Suprapubic skin (tissue), 4 donors: ENCODE data around the gene TENM3. TPM values are rescaled to one million over a fixed set of nuclear protein-coding genes. Genes with fewer than 3 reads are reported as not detected.

ENCODE experiments used
- DNase-seq, 2 donors: peaks; one replicate each; pipeline ENCODE4 v3.0.0-alpha.2; 2019; ENCODE audit warnings: low spot score in 2 of 2
- H3K27ac ChIP-seq: fragments of 200-600 bp; sonication (generic); one replicate; pipeline ENCODE4 v1.5.1; 2019
- H3K27me3 ChIP-seq: fragments of 200-600 bp; sonication (generic); one replicate; pipeline ENCODE4 v1.5.1; 2019
- H3K36me3 ChIP-seq: fragments of 200-600 bp; sonication (generic); one replicate; pipeline ENCODE4 v1.5.1; 2019
- H3K4me1 ChIP-seq: fragments of 200-600 bp; sonication (generic); one replicate; pipeline ENCODE4 v1.5.1; 2019
- H3K4me3 ChIP-seq: fragments of 200-600 bp; sonication (generic); one replicate; pipeline ENCODE4 v1.5.1; 2019; ENCODE audit warnings: mild to moderate bottlenecking
- H3K9me3 ChIP-seq: fragments of 200-600 bp; sonication (generic); one replicate; pipeline ENCODE4 v1.5.1; 2019
- EP300 ChIP-seq: sonication (generic); formaldehyde crosslinking; IDR thresholded peaks from one replicate; pipeline ENCODE4 v1.6.1; 2017; ENCODE audit warnings: antibody characterized with exemption
- POLR2A ChIP-seq, 2 donors: fragments of 450-650 bp; IDR thresholded peaks; one replicate each; pipeline ENCODE4 v1.6.1; 2017; ENCODE audit warnings: antibody characterized with exemption in 2 of 2, mild to moderate bottlenecking in 2 of 2, moderate library complexity in 2 of 2
- POLR2AphosphoS5 ChIP-seq, 3 donors: sonication (generic); formaldehyde crosslinking; IDR thresholded peaks; one replicate each; pipeline ENCODE4 v1.6.1; 2017; ENCODE audit warnings: antibody characterized with exemption in 3 of 3
- WGBS: methylation state at CpG from one replicate; pipeline ENCODE4 v1.1.5; 2018; 5-methylcytosine and 5-hydroxymethylcytosine counted together
- total RNA-seq, 4 donors: library from RNA; depleted of rRNA; stranded (reverse); fragments of >200 nt; gene quantifications; one replicate each; pipeline ENCODE4 v1.1.0, GENCODE V29; 2016
- TF ChIP-seq, protein P1 (sequence below), 2 donors: fragments of 200-600 bp in 1 of 2; fragments of 450-650 bp in 1 of 2; sonication (generic) in 1 of 2; IDR thresholded peaks; one replicate each; pipeline ENCODE4 v1.5.1; 2016 to 2019; ENCODE audit warnings: antibody characterized with exemption in 2 of 2, mild to moderate bottlenecking in 1 of 2, moderate library complexity in 1 of 2

Gene TENM3
- total RNA-seq, 4 donors from 2014 or later, result 0.81 to 2.9 (median 1.8) TPM

- Histone ChIP-seq H3K27me3 (peaks cover 6% of the 10 kb centered on the region), H3K9me3 (no peaks in the 10 kb centered on the region), H3K36me3 (no peaks in the 10 kb centered on the region), H3K4me3 (no peak overlapping the region), H3K4me1 (no peaks in the 10 kb centered on the region), H3K27ac (no peak overlapping the region)
- WGBS, result 57% methylated on average over 7 of the region's 7 CpGs
- TF ChIP-seq POLR2A (IDR thresholded peaks at IDR 0.05), result no peak
- no peak for TF ChIP-seq POLR2AphosphoS5 (IDR thresholded peaks at IDR 0.05)
- TF ChIP-seq EP300, result no peak
- TF ChIP-seq, protein P1, sequence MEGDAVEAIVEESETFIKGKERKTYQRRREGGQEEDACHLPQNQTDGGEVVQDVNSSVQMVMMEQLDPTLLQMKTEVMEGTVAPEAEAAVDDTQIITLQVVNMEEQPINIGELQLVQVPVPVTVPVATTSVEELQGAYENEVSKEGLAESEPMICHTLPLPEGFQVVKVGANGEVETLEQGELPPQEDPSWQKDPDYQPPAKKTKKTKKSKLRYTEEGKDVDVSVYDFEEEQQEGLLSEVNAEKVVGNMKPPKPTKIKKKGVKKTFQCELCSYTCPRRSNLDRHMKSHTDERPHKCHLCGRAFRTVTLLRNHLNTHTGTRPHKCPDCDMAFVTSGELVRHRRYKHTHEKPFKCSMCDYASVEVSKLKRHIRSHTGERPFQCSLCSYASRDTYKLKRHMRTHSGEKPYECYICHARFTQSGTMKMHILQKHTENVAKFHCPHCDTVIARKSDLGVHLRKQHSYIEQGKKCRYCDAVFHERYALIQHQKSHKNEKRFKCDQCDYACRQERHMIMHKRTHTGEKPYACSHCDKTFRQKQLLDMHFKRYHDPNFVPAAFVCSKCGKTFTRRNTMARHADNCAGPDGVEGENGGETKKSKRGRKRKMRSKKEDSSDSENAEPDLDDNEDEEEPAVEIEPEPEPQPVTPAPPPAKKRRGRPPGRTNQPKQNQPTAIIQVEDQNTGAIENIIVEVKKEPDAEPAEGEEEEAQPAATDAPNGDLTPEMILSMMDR (IDR thresholded peaks at IDR 0.05), result no peak
- no peak for DNase-seq
Measured at GRCh38 chr4:182404376-182404775, 161.2 kb downstream of the TENM3 start.

- no peaks in the 10 kb centered on the region for H3K9me3 ChIP-seq
- H3K4me1 ChIP-seq, result no peaks in the 10 kb centered on the region
- TF ChIP-seq POLR2A (IDR thresholded peaks at IDR 0.05) (no peak), EP300 (no peak), POLR2AphosphoS5 (IDR thresholded peaks at IDR 0.05) (no peak)
- TF ChIP-seq, protein P1 (IDR thresholded peaks at IDR 0.05), result no peak
- peaks cover 6% of the 10 kb centered on the region for H3K27me3 ChIP-seq
- no peak overlapping the region for H3K27ac ChIP-seq
- 81% methylated on average over 11 of the region's 11 CpGs for WGBS
- H3K4me3 ChIP-seq, result no peak overlapping the region
- DNase-seq, result no peak
- H3K36me3 ChIP-seq, result no peaks in the 10 kb centered on the region
Measured at GRCh38 chr4:182405087-182405486, 161.9 kb downstream of the TENM3 start.

GRCh38 chr4:182409271-182409670 lies 166.1 kb downstream of the TENM3 start:
- TF ChIP-seq POLR2A (IDR thresholded peaks at IDR 0.05) (no peak), POLR2AphosphoS5 (IDR thresholded peaks at IDR 0.05) (no peak), EP300 (no peak)
- TF ChIP-seq, protein P1 (IDR thresholded peaks at IDR 0.05), result no peak
- WGBS, result 55% methylated on average over 5 of the region's 5 CpGs
- Histone ChIP-seq H3K36me3 (no peaks in the 10 kb centered on the region), H3K9me3 (no peaks in the 10 kb centered on the region), H3K27ac (no peak overlapping the region), H3K4me3 (no peak overlapping the region), H3K27me3 (peaks cover 6% of the 10 kb centered on the region), H3K4me1 (no peaks in the 10 kb centered on the region)
- DNase-seq, result no peak

- no peak for DNase-seq
- H3K27me3 ChIP-seq, result no peaks in the 10 kb centered on the region
- WGBS, result 89% methylated on average over 3 of the region's 3 CpGs
- no peaks in the 10 kb centered on the region for H3K4me1 ChIP-seq
- H3K27ac ChIP-seq, result no peak overlapping the region
- H3K9me3 ChIP-seq, result no peaks in the 10 kb centered on the region
- H3K4me3 ChIP-seq, result no peak overlapping the region
- no peaks in the 10 kb centered on the region for H3K36me3 ChIP-seq
- TF ChIP-seq POLR2A (IDR thresholded peaks at IDR 0.05) (no peak), POLR2AphosphoS5 (IDR thresholded peaks at IDR 0.05) (no peak), EP300 (no peak)
- TF ChIP-seq, protein P1 (IDR thresholded peaks at IDR 0.05), result no peak
Measured at GRCh38 chr4:182411391-182411790, 168.2 kb downstream of the TENM3 start.

- 96% methylated on average over 1 of the region's 1 CpG for WGBS
- no peak for DNase-seq
- Histone ChIP-seq H3K4me1 (no peaks in the 10 kb centered on the region), H3K36me3 (no peaks in the 10 kb centered on the region), H3K9me3 (no peaks in the 10 kb centered on the region), H3K27ac (no peak overlapping the region), H3K4me3 (no peak overlapping the region), H3K27me3 (no peaks in the 10 kb centered on the region)
- no peak for TF ChIP-seq POLR2A (IDR thresholded peaks at IDR 0.05)
- no peak for TF ChIP-seq POLR2AphosphoS5 (IDR thresholded peaks at IDR 0.05)
- no peak for TF ChIP-seq EP300
Measured at GRCh38 chr4:182413550-182413949, 170.3 kb downstream of the TENM3 start.

DNA sequence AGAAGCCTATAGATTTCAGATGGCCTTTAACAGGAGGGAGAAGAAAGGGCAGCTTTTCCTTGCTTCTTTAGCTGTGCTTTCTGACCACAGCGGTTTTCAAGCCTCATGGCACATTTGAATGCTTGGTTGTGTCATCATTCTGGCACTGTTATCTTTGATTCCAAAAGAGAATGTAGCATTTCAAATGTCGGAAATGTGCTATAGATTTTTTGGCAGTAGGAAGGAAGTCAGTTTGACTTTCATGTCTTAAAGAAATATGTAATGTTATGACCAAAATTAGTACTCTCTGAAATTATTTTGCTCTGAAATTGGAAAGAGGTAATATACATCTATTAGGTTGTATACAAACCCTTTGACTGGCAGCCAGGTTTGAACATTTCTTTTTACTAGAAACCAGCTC lies 171.9 kb downstream of the TENM3 start:
- DNase-seq, result no peak
- no peak for TF ChIP-seq POLR2A (IDR thresholded peaks at IDR 0.05)
- no peak for TF ChIP-seq EP300
- no peak for TF ChIP-seq POLR2AphosphoS5 (IDR thresholded peaks at IDR 0.05)
- TF ChIP-seq, protein P1 (IDR thresholded peaks at IDR 0.05), result no peak
- WGBS, result 55% methylated on average over 2 of the region's 2 CpGs
- Histone ChIP-seq H3K9me3 (no peaks in the 10 kb centered on the region), H3K36me3 (no peaks in the 10 kb centered on the region), H3K4me3 (no peak overlapping the region), H3K4me1 (no peaks in the 10 kb centered on the region), H3K27ac (no peak overlapping the region), H3K27me3 (no peaks in the 10 kb centered on the region)
